Raji (cell line): ENCODE measurements around the gene XPC.

Experiments
- POLR2A ChIP-seq: IDR thresholded peaks from 2 replicates; pipeline ENCODE4 v1.6.1; 2011; ENCODE audit warnings: low read depth, low read length, control low read depth; ENCODE audit not compliant: insufficient read depth

Gene XPC

DNA sequence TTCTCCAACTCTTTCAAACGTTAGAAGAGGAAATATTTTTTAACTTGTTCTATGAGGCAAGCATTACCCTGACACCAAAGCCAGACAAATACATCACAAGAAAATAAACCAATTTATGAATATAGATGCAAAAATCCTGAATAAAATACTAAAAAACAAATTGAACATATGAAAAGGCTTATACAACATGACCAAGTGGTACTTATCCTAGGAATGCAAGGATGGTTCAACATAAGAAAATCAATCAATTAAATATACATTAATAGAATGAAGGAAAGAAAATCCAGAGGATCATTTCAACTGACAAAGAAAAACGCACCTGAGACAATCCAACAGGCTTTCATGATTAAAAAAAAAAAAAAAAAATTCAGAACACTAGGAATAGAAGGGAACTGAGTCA, 17.1 kb downstream of the XPC start:
- no peak for TF ChIP-seq POLR2A

DNA sequence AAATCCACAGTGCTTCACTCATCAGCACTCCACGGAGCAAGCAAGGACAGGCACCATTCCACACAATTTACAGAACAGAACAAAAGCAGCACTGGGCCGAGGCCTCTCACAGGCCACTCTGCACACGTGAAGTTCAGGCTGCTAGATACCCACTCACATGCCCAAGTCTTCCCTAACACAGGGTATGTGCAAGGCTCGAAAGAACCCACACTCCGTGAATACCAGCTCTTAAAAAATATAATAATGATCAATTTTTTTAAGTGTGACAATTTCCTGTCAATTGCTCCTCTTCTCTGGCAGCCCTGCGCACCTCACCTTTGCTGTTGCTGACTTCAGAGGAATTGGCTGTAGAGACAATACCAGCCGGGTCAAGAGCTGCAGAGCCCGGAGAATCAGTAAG, 19.0 kb downstream of the XPC start:
- TF ChIP-seq POLR2A, result no peak

DNA sequence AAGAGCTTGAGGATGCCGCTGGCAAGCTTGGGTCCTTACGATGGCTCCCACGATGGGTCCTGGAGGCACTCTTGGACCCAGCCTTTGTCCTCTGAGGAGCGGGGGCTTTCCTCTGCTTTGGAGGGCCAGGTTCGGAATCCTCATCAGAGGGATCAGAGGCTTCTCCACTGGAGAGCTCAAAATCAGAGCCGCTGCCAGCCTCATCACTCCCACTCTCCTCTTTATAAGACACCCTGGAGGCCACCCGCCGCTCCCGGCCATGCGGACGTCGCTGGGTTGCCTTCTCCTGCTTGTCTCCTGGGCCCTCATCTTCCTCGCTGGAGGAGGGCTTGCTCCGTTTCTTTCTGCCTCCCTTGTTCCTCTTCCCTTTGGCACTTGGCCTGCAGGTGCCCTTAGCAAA, 20.0 kb downstream of the XPC start:
- no peak for TF ChIP-seq POLR2A

DNA sequence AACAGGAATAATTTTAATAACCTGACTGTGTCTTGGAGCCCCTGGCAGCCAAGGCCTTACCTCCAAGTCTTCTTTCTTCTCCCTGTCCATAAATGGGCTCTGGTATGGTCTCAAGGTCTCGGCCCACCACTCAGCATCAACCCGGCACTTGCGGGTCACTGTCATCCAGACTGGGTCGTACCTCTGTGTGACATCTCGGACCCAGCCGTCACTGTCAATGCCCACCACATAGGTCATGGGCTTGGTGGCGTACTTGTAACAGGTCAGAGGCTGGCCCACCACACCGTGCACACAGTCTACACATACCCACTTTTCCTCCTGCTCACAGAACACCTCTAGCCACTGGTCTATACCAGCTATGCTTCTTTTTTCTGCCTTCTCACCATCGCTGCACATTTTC, 20.4 kb downstream of the XPC start:
- TF ChIP-seq POLR2A, result no peak

DNA sequence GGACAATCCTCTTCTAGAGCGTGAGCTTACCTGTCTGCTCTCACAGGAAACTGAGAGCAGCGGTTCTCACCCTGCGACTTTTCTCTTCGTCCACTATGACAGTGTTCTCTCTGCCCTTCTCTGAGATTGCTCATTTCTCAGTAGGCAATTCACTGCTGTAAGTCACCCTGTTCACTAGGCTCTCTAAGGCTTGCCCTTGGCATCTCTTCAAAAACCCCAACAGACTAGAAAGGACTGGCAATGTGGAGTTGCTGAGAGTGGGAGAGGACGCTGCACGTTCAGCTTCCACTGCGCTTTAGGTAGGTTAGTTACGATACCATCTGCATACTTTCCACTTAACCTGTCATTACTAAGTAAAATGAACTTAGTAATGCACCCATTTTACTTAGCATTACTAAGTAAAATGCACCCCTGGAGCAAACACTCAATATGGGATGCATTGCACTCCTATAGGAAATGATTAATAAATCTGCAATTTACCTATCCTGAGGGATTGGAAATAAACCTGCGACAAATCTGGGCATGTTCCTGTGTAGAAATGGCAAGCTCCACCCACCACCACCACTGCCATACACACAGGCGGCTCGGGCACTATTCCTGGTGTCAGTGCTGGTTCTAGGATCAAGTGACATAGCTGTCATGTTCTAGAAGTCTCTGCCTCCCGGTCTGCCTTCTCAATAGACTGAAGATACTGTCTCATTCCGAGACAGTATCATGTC, 21.4 kb downstream of the XPC start:
- TF ChIP-seq POLR2A, result no peak

DNA sequence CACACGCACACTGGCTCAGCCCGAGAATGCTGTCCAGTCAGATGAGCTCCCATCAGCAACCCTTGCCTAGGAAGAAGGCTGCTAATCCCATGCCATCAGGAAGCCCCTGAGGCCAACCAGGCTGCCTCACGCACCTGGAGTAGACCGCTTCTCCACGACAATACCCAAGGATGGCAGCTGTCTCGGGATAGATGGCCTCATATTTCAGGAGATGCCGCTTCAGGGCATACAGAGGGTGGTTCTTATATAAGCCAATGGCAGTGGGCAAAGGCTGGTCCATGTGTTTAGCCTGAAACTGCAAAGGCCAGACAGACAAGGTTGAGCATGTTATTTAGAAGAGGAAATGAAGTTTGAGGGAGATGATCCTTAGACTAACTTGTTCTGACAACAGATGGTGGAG, 22.2 kb downstream of the XPC start:
- no peak for TF ChIP-seq POLR2A

DNA sequence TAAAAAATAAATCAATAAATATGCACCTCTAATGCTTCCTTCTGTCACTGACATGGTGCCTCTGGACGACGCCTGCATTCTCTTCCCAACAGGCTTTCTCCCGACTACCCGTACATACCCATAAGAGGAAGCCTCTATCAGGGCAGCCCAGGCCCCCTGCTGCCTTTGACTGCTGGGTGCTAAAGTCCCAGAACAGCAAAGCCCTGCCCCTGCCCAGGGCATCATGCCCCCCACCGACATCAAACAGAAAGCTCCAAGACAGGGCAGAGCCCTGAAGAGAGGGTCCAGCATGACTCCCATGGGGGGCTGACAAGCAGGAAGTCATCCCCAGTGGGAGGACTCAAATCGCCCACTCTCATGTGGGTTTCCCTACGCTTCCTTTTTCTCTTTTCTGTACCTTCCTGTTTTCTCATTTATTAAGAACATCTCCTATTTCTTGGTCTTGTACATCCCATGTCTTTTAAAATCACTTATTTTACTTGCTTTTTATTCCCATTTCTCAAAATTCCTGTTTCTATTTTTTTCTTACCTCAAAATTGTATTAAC, 23.4 kb downstream of the XPC start:
- TF ChIP-seq POLR2A, result no peak

DNA sequence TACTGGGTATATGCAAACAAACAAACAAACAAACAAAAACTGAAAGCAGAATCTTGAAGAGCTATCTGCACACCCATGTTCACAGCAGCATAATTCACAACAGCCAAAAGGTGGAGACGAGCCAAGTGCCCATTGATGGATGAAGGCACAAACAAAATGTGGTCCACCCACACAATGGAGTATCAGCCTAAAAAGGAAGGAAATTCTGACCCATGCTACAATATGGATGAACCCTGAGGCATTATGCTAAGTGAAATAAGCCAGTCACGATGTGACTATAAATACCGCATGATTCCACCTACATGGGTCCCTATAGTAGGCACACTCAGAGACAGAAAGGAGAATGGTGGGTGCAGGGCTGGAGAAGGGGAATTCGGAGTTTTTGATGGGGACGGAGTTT, 24.1 kb downstream of the XPC start:
- no peak for TF ChIP-seq POLR2A

DNA sequence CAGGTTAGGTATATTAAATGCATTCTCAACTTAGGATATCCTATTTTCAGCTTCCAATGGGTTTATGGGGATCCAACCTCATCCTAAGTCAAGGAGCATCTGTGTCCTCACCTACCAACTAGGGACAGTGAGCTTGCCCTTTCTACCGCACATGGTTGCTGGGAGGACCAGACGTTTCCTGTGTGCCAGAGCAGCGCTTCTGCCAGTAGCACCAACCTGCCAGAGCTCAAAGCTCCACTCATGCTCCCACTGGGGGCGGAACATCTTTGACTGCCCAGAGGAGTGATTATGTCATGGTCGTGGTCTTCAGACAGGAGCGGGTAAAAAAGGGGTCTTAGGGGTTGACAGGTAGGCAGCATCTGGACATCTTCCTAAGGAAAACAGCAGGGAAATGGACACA, 24.7 kb downstream of the XPC start:
- no peak for TF ChIP-seq POLR2A

DNA sequence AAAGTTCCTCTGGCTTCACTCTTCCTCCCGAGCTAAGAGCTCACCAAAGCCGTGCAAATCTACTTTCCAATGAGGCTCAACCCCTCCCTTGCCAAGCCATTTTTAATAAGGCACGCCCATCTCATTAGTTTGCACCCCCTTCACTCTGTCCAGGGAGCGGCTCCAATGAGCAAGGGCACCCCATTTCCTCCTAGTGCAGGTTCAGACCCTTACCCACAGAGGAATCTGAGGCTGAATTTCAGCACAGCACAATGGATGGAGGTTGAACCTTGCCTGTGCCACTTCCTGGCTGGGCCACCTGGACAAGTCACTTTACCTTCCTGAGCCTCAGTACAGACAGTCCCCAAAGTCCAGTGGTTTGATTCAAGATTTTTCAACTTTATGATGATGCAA, 25.4 kb downstream of the XPC start:
- TF ChIP-seq POLR2A, result no peak

DNA sequence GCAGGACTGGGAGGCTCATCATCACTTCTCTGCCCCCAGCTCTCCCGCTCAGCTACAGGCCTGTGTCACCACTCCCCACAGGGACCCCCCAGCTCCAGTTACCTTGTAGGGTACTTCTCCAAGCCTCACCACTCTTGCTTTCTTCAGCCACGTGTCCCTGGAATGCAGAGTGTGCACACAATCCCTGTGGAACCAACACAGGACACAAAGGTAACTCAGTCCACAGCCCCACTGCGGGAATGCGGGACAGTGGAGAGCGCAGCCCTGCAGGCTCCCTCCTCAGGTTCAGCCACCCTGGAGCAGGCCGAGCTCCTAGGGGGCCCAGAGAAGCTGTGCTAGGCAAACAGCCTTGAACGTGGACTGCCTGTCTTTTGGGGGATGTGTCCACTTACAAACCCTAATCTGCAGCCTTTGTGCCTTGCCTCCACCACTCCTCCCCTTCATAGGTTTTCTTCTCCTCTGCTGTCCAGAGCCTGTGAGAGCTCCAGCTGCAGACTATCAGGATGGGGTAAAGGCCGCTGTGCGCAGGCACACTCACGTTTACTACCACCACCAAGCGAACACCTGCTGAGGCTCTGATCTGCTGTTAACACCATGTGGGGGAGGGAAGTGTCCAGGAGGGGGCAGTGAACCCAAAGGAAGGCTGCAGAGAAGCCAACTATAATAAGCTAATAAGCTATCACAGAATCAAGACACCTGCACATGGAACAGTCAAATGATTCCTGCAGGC, 26.0 kb downstream of the XPC start:
- no peak for TF ChIP-seq POLR2A

DNA sequence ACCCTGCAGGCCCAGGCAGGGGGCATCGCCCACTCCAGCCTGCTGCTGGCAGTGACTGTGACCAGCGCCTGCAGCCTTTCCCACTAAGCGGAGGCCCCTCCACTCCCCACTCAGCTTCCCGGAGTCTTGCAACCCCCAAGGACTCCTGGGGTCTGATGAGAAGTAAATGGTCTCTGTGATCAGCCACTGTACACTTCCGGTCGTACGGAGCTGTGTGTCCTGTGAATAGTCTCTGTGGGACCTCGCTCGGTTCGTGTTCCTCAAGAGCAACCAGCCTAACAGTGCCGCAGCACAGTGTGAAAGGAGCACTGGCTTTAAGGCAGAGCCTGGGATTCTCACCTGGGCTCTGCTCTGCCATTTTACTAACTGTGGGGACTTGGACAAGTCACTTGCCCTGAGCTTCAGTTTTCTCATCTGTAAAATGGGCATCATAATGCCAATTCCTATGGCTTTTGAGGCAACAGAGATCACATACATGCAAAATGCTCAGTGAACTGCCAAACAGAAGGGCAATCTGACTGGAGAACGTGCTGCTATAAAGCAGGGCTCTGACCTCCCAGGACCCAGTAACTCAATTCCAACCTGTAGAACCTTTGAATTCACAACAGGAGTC, 26.8 kb downstream of the XPC start:
- no peak for TF ChIP-seq POLR2A

DNA sequence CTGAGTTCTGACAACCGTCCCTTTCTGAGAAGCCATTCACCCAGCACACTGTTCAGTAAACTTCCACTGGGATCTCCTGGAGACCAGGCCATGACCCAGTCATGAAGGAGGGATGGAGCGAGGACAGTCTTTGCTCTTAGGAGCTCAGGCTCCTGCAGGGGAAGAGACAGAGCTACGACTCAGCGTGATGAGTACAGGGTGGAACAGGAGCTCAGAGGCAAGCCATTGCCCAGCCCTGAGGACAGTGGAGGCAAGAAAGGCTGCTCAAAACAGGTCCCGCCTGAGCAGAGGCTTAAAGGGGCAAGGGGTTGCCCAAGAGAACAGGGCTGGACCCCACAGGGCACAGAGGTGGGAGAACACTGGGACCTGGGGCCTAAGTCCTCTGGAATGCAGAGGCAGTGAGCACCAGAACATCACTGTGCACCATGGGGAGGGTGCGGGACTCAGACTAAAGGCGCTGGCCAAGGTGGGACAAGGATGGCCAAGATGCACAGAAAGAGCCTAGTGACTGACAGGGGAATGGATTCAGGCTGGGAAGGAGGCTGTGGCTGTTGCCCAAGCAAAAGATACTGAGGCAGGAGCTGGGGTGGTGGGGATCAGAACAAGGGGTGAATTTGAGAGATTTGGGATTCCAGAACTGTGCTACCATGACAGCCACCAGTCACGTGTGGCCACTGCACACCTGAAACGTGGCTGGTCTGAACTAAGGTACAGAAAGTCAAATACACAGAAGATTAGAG, 27.7 kb downstream of the XPC start:
- no peak for TF ChIP-seq POLR2A

DNA sequence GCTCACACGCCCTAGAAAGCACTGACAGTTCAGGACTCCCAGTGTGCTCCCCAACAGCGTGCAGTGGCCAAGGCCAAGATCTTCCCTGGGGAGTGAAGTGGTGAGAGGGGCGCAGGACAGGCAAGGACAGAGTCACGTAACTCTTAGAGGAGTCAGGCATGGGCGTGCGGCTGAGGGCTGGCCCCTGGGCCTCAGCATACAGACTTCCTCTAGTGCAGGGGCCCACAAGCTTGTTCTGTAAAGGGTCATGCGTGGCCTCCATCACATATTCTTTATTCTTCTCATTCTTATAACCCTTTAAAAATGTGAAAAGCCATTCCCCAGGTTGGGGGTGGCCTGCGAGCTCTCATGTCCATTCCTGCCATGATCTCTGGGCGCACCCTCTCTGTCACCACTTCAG, 28.3 kb downstream of the XPC start:
- TF ChIP-seq POLR2A, result no peak
